GM19099 (cell line): ENCODE measurements around the gene ASIC4.

Experiments
- POLR2A ChIP-seq: IDR thresholded peaks from 3 replicates; pipeline ENCODE4 v1.6.1; 2011; ENCODE audit warnings: low read depth; ENCODE audit not compliant: insufficient read length; ENCODE audit errors: extremely low read depth

ASIC4 gene

GRCh38 chr2:219512524-219513216 is 1.6 kb upstream of the ASIC4 start:
- no peak for TF ChIP-seq POLR2A

GRCh38 chr2:219513787-219514186 is 495 bp upstream of the ASIC4 start:
- no peak for TF ChIP-seq POLR2A

DNA sequence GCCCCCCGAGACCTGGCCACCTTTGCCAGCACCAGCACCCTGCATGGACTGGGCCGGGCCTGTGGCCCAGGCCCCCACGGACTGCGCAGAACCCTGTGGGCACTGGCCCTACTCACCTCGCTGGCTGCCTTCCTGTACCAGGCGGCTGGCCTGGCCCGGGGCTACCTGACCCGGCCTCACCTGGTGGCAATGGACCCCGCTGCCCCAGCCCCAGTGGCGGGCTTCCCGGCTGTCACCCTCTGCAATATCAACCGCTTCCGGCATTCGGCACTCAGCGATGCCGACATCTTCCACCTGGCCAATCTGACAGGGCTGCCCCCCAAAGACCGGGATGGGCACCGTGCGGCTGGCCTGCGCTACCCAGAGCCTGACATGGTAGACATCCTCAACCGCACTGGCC is 554 bp downstream of the ASIC4 start:
- no peak for TF ChIP-seq POLR2A

DNA sequence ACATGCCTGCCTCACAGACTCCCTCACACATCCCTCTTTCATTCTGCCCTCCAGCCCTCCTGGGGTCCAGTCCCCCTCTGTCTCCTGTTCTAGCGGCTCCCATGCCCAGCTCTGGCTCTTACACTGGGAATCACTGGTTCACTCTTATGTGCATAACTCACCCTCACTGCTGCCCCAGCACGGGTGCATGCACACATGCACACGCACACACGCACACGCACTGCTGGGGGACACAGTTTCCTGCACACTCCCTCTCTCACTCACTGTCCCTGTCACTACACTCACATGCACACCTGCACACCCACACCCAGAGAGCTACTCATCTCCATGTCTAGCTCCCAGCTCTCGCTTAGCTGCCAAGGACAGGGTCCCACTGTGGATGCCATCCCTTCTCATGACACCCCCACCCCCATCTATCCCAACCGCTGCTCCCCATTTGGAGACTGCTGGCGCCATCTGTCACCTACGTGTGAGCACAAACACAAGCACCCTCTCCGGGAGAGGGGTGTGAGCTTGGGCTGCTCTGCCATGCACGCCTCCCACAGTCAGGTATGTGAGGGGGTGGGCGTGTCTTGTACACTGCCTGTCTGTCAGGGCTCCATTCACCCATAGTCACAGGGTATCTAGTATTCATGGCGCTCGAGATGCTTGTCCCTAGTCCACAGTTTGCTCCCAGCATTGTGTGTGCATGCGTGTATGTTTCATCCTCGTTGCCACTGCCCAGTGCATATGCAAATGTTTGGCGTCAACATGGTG is 1.8 kb downstream of the ASIC4 start:
- TF ChIP-seq POLR2A: no peak

GRCh38 chr2:219516888-219517287 is 2.6 kb downstream of the ASIC4 start:
- no peak for TF ChIP-seq POLR2A

DNA sequence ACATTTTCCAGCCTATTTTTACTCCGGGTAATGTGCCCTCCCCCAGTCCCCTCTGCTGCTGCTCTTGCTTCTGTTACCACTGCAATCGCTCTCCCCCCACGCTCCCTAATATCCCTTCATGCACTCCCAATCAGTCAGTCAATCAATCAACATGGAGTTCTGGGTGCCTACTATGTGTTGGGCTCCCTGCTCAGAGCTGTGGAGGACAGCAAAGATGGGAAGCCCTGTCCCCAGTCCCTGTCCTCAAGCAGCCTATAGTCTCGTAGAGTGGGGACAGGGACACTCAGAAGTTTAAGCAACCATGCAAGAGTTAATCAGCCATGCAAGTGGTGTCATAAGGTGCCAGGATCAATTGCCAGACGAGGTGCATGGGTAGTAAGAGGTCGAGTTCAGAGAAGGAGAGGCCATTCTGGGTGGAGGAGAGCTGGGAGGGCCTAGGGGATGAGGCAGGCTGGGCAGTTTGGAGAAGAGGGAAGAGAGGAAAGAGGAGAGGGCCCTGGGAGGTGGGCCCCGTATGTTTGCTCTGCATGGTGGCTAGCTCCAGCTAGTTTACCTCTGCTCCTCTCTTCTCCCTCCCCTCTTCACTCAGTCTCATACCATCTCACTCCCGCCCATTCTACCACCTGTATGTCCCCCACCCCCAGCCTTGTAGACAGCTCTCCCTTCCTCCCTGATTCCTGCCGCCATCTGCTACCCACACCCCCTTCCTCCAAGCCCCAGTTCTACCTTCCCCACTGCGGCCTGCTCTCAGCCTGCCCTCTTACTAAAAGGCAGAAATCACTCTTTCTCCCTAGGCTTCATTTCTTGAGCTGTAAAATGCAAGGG is 3.9 kb downstream of the ASIC4 start:
- TF ChIP-seq POLR2A: no peak

DNA sequence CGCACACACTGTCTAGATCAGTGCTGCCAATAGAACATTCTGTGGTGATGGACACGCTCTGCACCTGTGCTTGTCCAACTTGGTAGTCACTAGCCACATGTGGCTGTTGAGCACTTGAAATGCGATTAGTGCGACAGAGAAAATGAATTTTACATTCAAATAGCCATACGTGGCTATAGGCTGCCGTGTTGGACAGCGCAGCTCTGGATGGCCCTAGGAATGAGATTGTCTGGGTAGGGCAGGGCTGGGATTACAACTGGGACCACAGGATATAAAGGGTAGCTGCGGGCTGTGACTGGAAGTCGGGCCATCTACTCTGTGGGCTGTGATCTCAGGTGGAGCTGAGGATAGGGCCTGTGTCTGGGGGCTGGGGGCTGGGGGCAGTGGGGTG is 5.2 kb downstream of the ASIC4 start:
- no peak for TF ChIP-seq POLR2A

GRCh38 chr2:219520079-219520478 is 5.8 kb downstream of the ASIC4 start:
- no peak for TF ChIP-seq POLR2A

- TF ChIP-seq POLR2A: no peak
Measured at GRCh38 chr2:219521066-219521880, 7.0 kb downstream of the ASIC4 start.

DNA sequence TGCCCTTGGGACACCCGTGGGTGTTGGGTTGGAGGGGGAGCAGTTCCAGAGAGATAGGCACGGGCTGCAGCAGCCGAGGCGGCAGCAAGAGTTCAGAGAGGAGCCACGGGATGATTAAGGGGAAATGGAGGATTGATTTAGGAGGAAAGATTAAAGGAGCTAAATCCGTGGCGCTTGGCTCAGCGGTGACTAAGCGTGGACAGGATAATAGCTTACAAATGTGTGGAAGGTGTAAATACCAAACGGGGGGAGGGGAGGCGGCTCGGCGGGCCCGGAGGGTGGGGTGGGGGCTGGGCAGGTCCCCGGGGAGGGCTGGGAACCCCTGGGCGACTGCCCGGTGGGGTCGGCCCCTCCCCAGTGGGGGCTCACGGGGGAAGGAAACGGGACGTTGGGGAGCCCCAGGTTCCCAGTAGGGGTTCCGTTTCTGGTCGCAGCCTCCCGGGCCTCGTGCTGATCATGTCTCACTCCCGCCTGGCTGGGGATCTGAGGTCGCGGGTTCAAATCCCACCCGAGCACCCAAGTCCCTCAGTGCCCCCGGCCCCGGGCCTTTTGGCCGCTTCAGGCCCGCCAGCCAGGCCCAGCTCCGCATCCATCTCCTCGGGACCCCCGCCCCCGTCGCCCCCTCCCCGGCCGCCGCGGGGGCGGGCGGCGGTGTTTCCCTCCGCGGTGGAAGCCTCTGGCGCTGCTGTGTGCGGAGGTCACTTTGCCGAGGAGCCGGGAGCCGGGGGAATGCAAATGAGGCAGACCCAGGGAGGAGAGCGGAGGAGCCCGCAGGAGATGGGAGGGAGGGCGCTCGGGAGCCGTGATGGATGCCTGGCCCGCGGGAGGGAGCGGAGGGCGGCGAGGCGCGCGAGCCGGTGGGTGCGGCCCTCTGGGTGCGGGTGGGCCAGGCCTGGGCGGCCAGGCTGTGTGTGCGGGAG is 8.1 kb downstream of the ASIC4 start:
- TF ChIP-seq POLR2A: no peak

GRCh38 chr2:219523031-219523671 is 8.9 kb downstream of the ASIC4 start:
- TF ChIP-seq POLR2A: no peak

DNA sequence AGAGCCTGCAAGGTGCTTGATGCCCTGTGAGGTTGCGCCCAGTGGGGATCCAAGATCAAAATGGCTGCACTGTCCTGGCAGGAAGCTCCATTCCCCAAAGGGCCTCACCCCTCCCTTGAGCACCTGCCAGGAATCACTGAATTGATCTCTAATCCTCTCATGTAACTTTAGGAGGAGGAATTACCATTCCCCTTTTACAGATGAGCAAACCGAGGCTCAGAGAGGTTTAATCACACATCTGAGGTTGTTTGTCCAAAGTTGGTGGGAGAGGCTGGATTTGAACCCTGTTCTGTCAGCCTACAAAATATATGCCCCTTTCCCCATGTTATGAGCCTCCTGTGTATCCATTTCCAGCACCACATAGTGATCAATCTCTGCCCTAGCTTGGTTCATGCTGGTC is 10.5 kb downstream of the ASIC4 start:
- TF ChIP-seq POLR2A: no peak

DNA sequence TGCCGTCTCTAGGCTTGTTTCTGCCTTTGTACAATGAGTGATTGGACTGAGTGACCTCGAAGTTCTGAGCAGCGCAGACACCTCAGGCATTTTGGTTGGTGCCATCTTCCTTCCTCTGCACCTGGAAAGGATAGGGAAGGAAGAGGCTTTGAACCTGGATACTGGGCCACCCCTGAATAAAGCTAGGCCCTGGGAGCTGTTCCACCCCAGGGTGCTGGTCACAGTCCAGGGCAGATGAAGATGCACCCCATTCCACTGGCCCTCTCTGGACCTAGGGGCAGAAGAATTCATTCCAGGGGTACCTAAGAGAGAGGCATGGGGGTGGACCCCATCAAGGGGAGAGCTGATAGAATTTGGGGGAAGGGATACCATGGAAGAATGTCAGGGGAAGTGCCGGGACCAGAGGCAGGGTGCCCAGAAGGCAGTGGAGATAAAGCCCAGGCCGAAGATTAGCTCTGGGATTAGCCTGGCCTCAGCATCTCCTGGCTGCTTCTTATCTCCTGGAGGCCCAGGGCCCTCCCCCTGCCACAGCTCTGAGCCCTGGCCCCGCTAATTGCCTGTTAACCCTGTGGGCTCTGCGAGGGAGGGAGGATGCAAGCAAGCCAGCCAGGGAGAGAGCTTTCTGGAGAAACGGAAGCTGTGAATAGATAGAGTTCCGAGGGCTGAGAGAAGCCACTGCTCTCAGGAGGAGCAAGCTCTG is 11.4 kb downstream of the ASIC4 start:
- no peak for TF ChIP-seq POLR2A
